ENCODE data around the gene AKAP10. TPM values are rescaled to one million over a fixed set of nuclear protein-coding genes. Genes with fewer than 3 reads are reported as not detected.

The AKAP10 gene
- total and polyA plus RNA-seq, 7 experiments from 2014 or later, result 17.0 to 69.0 (median 50.5) TPM

DNA sequence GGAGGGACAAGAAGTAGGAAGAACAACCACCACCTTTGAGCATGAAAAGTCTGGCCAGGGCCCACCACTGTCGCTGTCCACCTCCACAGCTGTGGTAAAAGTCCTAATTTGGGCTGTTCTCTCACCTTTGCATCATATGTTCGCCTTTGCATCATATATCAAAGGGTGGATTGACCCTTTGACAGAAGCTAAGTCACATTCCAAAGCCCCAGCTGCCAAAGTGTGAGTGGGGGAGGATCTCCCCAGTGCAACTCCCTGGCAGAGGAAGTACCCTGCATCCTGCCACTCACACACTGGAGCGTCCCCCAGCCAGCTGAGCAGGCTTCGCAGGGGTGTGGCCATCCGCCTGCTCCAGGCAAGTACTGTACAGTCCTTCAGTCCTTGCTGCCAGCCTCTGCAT is 18.9 kb upstream of the AKAP10 start:
- no peak overlapping the region for H3K27ac Mint-ChIP-seq
- Histone ChIP-seq H3K4me1 (ENCODE audit: control insufficient read depth in 2 of 2, insufficient read depth in 2 of 2, low read length in 2 of 2) (no peaks in the 10 kb centered on the region), H3K9me3 (ENCODE audit: control insufficient read depth in 2 of 3, low read length in 3 of 3) (no peaks in the 10 kb centered on the region), H3K4me3 (ENCODE audit: low read length) (no peak overlapping the region), H3K36me3 (ENCODE audit: control insufficient read depth in 2 of 3, insufficient read depth in 3 of 3, low read length in 3 of 3) (no peaks in the 10 kb centered on the region), H3K27me3 (ENCODE audit: control insufficient read depth in 2 of 2, insufficient read depth in 2 of 2, low read length in 2 of 2) (no peaks in the 10 kb centered on the region), H3K27ac (ENCODE audit: low read depth, low read length) (no peak overlapping the region)
- no peak for DNase-seq
- CTCF ChIA-PET, result interaction anchor here (1.1 to 1.8 kb wide), 4 partner anchors 12 to 124 kb away, joined by 3 to 7 read pairs (median 4); partner anchors contain the start of gene SPECC1
- H3K9me3 Mint-ChIP-seq, result no peaks in the 10 kb centered on the region
- H3K36me3 Mint-ChIP-seq, result no peaks in the 10 kb centered on the region
- H3K27me3 Mint-ChIP-seq, result peaks cover 0 to 28% (median 19%) of the 10 kb centered on the region in 5 donors
- peak overlapping the region in 1 of 10 donors; percentile 34 for H3K4me3 Mint-ChIP-seq
- peaks cover 0 to 11% (median 9%) of the 10 kb centered on the region in 7 donors for H3K4me1 Mint-ChIP-seq
- ATAC-seq, result no peak
- POLR2A ChIA-PET, result no interaction called here
- intact Hi-C loops (cut with micrococcal nuclease), result no loop called here

DNA sequence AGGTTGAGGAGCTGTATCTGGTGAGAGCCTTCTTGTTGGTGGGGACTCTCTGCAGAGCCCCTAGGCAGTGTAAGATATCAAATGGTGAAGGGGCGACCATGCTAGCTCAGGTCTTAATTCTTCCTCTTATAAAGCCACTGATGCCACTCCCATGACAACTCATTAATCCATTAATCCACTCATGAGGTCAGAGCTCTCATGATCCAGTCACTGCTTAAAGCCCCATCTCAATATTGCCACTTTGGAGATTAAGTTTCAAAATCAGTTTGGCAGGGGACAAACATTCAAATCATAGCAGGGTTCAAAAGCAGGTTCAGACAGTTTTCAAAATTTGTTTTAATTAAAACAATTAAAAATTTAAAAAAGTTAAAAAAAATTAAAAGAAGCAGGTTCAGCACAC is 18.5 kb upstream of the AKAP10 start:
- H3K9me3 ChIP-seq (ENCODE audit: control insufficient read depth in 2 of 3, low read length in 3 of 3), result no peaks in the 10 kb centered on the region
- no peaks in the 10 kb centered on the region for H3K9me3 Mint-ChIP-seq
- ChIA-PET CTCF (interaction anchor here (1.1 to 1.8 kb wide), 4 partner anchors 13 to 124 kb away, joined by 3 to 7 read pairs (median 4); partner anchors contain the start of gene SPECC1), POLR2A (no interaction called here)
- H3K4me1 Mint-ChIP-seq, result peaks cover 0 to 11% (median 9%) of the 10 kb centered on the region in 7 donors
- intact Hi-C loops (cut with micrococcal nuclease), result no loop called here
- no peak overlapping the region for H3K27ac ChIP-seq (ENCODE audit: low read depth, low read length)
- H3K27ac Mint-ChIP-seq, result no peak overlapping the region
- DNase-seq (no peak), ATAC-seq (no peak)
- no peaks in the 10 kb centered on the region for H3K27me3 ChIP-seq (ENCODE audit: control insufficient read depth in 2 of 2, insufficient read depth in 2 of 2, low read length in 2 of 2)
- H3K27me3 Mint-ChIP-seq, result peaks cover 3 to 28% (median 21%) of the 10 kb centered on the region in 5 donors
- H3K4me3 ChIP-seq (ENCODE audit: low read length), result no peak overlapping the region
- no peaks in the 10 kb centered on the region for H3K4me1 ChIP-seq (ENCODE audit: control insufficient read depth in 2 of 2, insufficient read depth in 2 of 2, low read length in 2 of 2)
- H3K36me3 Mint-ChIP-seq, result no peaks in the 10 kb centered on the region
- H3K36me3 ChIP-seq (ENCODE audit: control insufficient read depth in 2 of 3, insufficient read depth in 3 of 3, low read length in 3 of 3), result no peaks in the 10 kb centered on the region
- H3K4me3 Mint-ChIP-seq, result no peak overlapping the region

DNA sequence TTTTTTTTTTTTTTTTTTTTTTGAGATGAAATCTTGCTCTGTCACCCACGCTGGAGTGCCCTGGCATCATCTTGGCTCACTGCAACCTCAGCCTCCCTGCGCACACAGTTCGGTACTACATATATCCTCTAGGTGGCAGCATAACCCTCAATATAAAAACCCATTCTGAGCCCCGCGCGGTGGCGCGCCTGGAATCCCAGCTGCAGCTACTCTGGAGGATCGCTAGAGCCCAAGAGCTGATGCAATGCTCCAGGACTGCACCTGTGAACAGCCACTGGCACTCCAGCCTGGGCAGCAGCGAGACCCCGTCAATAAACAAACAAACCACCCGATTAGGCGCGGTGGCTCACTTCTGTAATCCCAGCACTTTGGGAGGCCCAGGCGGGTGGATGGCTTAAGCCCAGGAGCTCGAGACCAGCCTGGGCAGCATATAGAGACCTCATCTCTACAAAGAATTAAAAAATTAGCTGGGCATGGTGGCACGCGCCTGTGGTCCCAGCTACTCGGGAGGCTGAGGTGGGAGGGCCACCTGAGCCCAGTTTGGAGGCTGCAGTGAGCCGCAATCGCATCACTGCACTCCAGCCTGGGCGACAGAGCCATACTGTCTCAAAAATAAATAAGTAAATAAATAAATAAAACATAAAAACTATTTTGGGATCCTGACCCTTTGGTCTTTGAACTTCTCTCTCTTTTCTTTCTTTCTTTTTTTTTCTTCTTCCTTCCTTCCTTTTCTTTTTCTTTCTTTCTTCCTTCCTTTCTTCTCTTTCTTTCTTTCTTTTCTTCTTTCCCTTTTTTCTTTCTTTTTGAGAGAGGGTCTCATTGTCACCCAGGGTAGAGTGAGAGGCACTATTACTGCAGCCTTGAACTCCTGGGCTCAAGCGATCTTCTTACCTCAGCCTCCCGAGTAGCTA is 15.4 kb upstream of the AKAP10 start:
- ATAC-seq, result peak; percentile 100
- Histone ChIP-seq H3K36me3 (ENCODE audit: control insufficient read depth in 2 of 3, insufficient read depth in 3 of 3, low read length in 3 of 3) (no peaks in the 10 kb centered on the region), H3K9me3 (ENCODE audit: control insufficient read depth in 2 of 3, low read length in 3 of 3) (no peaks in the 10 kb centered on the region), H3K27ac (ENCODE audit: low read depth, low read length) (no peak overlapping the region), H3K4me3 (ENCODE audit: low read length) (no peak overlapping the region), H3K4me1 (ENCODE audit: control insufficient read depth in 2 of 2, insufficient read depth in 2 of 2, low read length in 2 of 2) (no peaks in the 10 kb centered on the region), H3K27me3 (ENCODE audit: control insufficient read depth in 2 of 2, insufficient read depth in 2 of 2, low read length in 2 of 2) (no peaks in the 10 kb centered on the region)
- Mint-ChIP-seq H3K27me3 (peaks cover 0 to 22% (median 15%) of the 10 kb centered on the region in 5 donors), H3K27ac (peak overlapping the region in 2 of 9 donors; percentile 14 to 36), H3K9me3 (no peaks in the 10 kb centered on the region), H3K4me1 (peaks cover 0 to 11% (median 9%) of the 10 kb centered on the region in 7 donors), H3K36me3 (no peaks in the 10 kb centered on the region), H3K4me3 (peak overlapping the region in 7 of 10 donors; percentile 23 to 62 (median 56))
- ChIA-PET CTCF (interaction anchor here (0.5 to 3.1 kb wide), 17 partner anchors 9 to 1034 kb away, joined by 3 to 20 read pairs (median 4); partner anchors contain the start of gene SPECC1), POLR2A (interaction anchor here (1.8 kb wide), 1 partner anchor 15 kb away, joined by 5 read pairs; the partner anchor contains the start of gene AKAP10)
- intact Hi-C loops (cut with micrococcal nuclease), result loop anchor here (1.0 to 5.0 kb wide), 5 partner anchors 16 to 1519 kb away; partner anchors contain the start of gene SPECC1 (in 2 of the 2)
- DNase-seq, result peak; percentile 52 to 79 (median 74)

DNA sequence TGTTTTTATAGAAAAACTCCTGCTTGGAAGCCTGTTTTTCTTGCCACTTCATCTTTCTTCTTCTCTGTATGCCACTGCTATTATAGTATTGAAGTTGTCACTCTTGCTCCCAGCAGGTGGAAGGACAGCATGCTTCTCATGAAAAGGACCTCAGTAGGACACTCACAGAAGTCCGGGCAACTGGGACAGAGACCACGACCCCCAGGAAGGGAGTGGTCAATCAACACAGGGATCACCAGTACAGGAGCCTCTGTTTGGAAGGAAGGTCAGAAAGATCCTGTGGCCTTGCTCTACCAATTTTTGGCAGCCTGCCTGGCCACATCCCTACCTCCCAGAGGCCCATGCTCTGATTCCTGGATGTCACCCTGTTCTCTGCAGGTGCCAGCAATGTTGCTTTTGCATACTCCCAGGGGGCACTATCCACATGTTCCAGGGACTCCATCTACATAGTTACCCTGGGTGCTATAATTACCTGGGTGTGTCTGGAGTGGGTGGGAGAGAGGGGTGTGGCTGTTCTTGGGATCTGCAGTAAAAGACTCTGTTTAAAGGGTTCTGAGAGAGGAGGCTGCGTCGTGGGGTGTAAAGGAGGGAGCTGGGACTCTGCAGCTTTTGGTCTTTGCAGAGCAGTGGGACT is 13.7 kb upstream of the AKAP10 start:
- no peaks in the 10 kb centered on the region for H3K36me3 ChIP-seq (ENCODE audit: control insufficient read depth in 2 of 3, insufficient read depth in 3 of 3, low read length in 3 of 3)
- no peak overlapping the region for H3K4me3 ChIP-seq (ENCODE audit: low read length)
- no peaks in the 10 kb centered on the region for H3K4me1 ChIP-seq (ENCODE audit: control insufficient read depth in 2 of 2, insufficient read depth in 2 of 2, low read length in 2 of 2)
- POLR2A ChIA-PET, result no interaction called here
- Mint-ChIP-seq H3K4me3 (no peak overlapping the region), H3K4me1 (peaks cover 0 to 7% (median 4%) of the 10 kb centered on the region in 7 donors), H3K27ac (no peak overlapping the region), H3K9me3 (no peaks in the 10 kb centered on the region), H3K36me3 (no peaks in the 10 kb centered on the region), H3K27me3 (peaks cover 0 to 11% (median 9%) of the 10 kb centered on the region in 5 donors)
- ATAC-seq, result no peak
- intact Hi-C loops (cut with micrococcal nuclease), result loop anchor here in 1 of 2 donors (5.0 kb wide), 1 partner anchor 1521 kb away; no protein-coding TSS in a partner anchor
- H3K27me3 ChIP-seq (ENCODE audit: control insufficient read depth in 2 of 2, insufficient read depth in 2 of 2, low read length in 2 of 2), result no peaks in the 10 kb centered on the region
- H3K27ac ChIP-seq (ENCODE audit: low read depth, low read length), result no peak overlapping the region
- H3K9me3 ChIP-seq (ENCODE audit: control insufficient read depth in 2 of 3, low read length in 3 of 3), result no peaks in the 10 kb centered on the region
- CTCF ChIA-PET, result interaction anchor here (0.6 to 2.1 kb wide), 5 partner anchors 19 to 330 kb away, joined by 3 to 14 read pairs (median 4); no protein-coding TSS in a partner anchor
- peak in 1 of 9 donors; percentile 8 for DNase-seq

DNA sequence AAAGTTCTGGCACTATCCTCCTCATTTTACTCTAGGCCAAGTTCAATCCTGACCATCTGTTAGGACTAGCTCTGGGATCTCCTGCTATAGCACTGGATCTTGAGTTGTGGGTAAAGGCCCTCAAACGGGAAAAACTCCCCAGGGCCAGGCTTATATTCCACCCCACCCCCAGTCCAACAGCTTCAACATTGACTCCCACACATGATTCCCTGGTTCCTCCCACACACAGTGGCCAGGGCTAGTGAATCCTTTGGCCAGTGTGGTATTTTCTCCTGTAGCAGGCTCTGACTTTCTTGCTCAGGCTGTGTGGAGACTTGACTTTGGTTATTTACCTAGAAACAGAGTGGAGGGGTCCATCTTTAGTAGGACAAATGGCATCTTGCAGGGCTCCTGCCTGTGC is 10.3 kb upstream of the AKAP10 start:
- H3K9me3 ChIP-seq (ENCODE audit: control insufficient read depth in 2 of 3, low read length in 3 of 3), result no peaks in the 10 kb centered on the region
- ChIA-PET POLR2A (no interaction called here), CTCF (no interaction called here)
- no peaks in the 10 kb centered on the region for H3K27me3 ChIP-seq (ENCODE audit: control insufficient read depth in 2 of 2, insufficient read depth in 2 of 2, low read length in 2 of 2)
- ATAC-seq, result no peak
- no peaks in the 10 kb centered on the region for H3K36me3 Mint-ChIP-seq
- intact Hi-C loops (cut with micrococcal nuclease), result no loop called here
- no peak for DNase-seq
- no peaks in the 10 kb centered on the region for H3K36me3 ChIP-seq (ENCODE audit: control insufficient read depth in 2 of 3, insufficient read depth in 3 of 3, low read length in 3 of 3)
- H3K4me1 ChIP-seq (ENCODE audit: control insufficient read depth in 2 of 2, insufficient read depth in 2 of 2, low read length in 2 of 2), result no peaks in the 10 kb centered on the region
- no peak overlapping the region for H3K4me3 Mint-ChIP-seq
- H3K27ac Mint-ChIP-seq, result no peak overlapping the region
- no peak overlapping the region for H3K4me3 ChIP-seq (ENCODE audit: low read length)
- H3K9me3 Mint-ChIP-seq, result no peaks in the 10 kb centered on the region
- H3K27me3 Mint-ChIP-seq, result peaks cover 0 to 9% (median 9%) of the 10 kb centered on the region in 5 donors
- H3K4me1 Mint-ChIP-seq, result peaks cover 0 to 3% (median 0%) of the 10 kb centered on the region in 7 donors
- no peak overlapping the region for H3K27ac ChIP-seq (ENCODE audit: low read depth, low read length)

DNA sequence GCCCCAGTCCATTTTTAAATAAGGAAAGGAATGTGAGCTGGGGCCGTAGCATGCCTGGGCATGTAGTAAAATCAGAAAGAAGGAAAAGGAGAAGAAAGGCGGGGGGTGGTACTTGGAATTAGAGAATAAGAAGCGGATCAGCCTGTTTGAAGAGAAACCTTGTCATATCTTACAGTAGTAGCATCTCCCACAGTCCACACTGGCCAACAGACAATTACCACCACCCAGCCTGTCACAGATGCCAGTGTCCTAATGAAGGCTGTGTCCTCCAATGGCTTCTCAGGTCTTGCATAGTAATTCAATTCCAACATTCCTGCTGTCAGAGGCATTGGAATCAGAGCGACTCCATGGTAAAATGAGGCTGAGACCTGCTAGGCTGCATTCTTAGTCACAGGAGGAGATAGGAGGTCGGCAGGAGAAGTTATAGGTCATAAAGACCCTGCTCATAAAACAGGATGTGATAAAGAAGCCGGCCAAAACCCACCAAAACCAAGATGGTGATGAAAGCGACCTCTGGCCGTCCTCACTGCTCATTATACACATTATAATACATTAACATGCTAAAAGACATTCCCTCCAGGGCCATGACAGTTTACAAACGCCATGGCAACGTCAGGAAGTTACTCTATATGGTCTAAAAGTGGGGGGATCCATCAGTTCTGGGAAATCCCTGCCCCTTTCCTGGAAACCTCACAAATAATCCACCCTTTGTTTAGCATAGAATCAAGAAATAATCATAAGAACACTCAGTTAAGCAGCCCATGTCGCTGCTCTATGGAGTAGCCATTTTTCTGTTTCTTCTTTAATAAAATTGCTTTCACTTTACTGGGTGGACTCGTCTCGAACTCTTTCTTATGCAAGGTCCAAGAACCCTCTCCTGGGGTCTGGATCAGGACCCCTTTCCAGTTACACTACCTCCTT is 9.6 kb upstream of the AKAP10 start:
- DNase-seq (no peak), ATAC-seq (no peak)
- H3K4me3 ChIP-seq (ENCODE audit: low read length), result no peak overlapping the region
- H3K4me1 Mint-ChIP-seq, result peaks cover 0 to under 1% (median 0%) of the 10 kb centered on the region in 7 donors
- no peak overlapping the region for H3K27ac Mint-ChIP-seq
- ChIA-PET POLR2A (interaction anchor here (0.6 kb wide), 1 partner anchor 697 kb away, joined by 4 read pairs; no protein-coding TSS in a partner anchor), CTCF (no interaction called here)
- no peak overlapping the region for H3K27ac ChIP-seq (ENCODE audit: low read depth, low read length)
- intact Hi-C loops (cut with micrococcal nuclease), result no loop called here
- H3K36me3 ChIP-seq (ENCODE audit: control insufficient read depth in 2 of 3, insufficient read depth in 3 of 3, low read length in 3 of 3), result no peaks in the 10 kb centered on the region
- no peaks in the 10 kb centered on the region for H3K9me3 ChIP-seq (ENCODE audit: control insufficient read depth in 2 of 3, low read length in 3 of 3)
- H3K27me3 ChIP-seq (ENCODE audit: control insufficient read depth in 2 of 2, insufficient read depth in 2 of 2, low read length in 2 of 2), result no peaks in the 10 kb centered on the region
- H3K4me1 ChIP-seq (ENCODE audit: control insufficient read depth in 2 of 2, insufficient read depth in 2 of 2, low read length in 2 of 2), result no peaks in the 10 kb centered on the region
- no peaks in the 10 kb centered on the region for H3K36me3 Mint-ChIP-seq
- no peaks in the 10 kb centered on the region for H3K9me3 Mint-ChIP-seq
- H3K27me3 Mint-ChIP-seq, result peaks cover 0 to 6% (median 4%) of the 10 kb centered on the region in 5 donors
- no peak overlapping the region for H3K4me3 Mint-ChIP-seq

Data from naive thymus-derived CD4-positive, alpha-beta T cell (primary cell).